Right lobe of liver (tissue), 6 donors: ENCODE measurements around the gene CNOT6. TPM values are rescaled to one million over a fixed set of nuclear protein-coding genes. Genes with fewer than 3 reads are reported as not detected.

Source experiments
- ATAC-seq, 4 donors: fragments of 200-7000 bp; cut with Tn5 transposase; one replicate each; pipeline ENCODE4 v1.9.1; 2020; ENCODE audit warnings: mild to moderate bottlenecking in 4 of 4, moderate library complexity in 4 of 4
- DNase-seq, 3 donors: peaks; one replicate each; pipeline ENCODE4 v3.0.0-alpha.2; 2020
- H3K27ac ChIP-seq, 3 donors: fragments of 200-600 bp; one replicate each; pipeline ENCODE4 v1.8.0; 2022
- H3K27me3 ChIP-seq, 2 donors: fragments of 200-600 bp; one replicate each; pipeline ENCODE4 v1.8.0; 2022
- H3K36me3 ChIP-seq, 4 donors: fragments of 200-600 bp; sonication (generic) in 1 of 4; one replicate each; pipeline versions ENCODE4 v1.5.1 to v1.8.0; 2017 to 2022; ENCODE audit warnings: control low read depth in 1 of 4
- H3K4me1 ChIP-seq, 4 donors: fragments of 200-600 bp; sonication (generic) in 1 of 4; one replicate each; pipeline versions ENCODE4 v1.5.1 to v1.8.0; 2017 to 2022; ENCODE audit warnings: control low read depth in 1 of 4
- H3K4me3 ChIP-seq, 3 donors: fragments of 200-600 bp; one replicate each; pipeline ENCODE4 v1.8.0; 2022
- H3K9me3 ChIP-seq, 4 donors: fragments of 200-600 bp; sonication (generic) in 1 of 4; one replicate each; pipeline versions ENCODE4 v1.5.1 to v1.8.0; 2017 to 2022; ENCODE audit warnings: control low read depth in 1 of 4
- CTCF ChIP-seq, 4 donors: fragments of 200-600 bp in 3 of 4; fragments of 450-650 bp in 1 of 4; IDR thresholded peaks; one replicate each; pipeline versions ENCODE4 v1.5.1 to v1.8.0; 2016 to 2022; ENCODE audit warnings: antibody characterized with exemption in 4 of 4, mild to moderate bottlenecking in 2 of 4
- POLR2A ChIP-seq: fragments of 450-650 bp; IDR thresholded peaks from one replicate; pipeline ENCODE4 v1.6.1; 2017; ENCODE audit warnings: antibody characterized with exemption, mild to moderate bottlenecking
- WGBS: methylation state at CpG from one replicate; pipeline ENCODE4 v1.1.6; 2018; ENCODE audit warnings: low coverage, low lambda C conversion rate; ENCODE audit not compliant: insufficient coverage; ENCODE audit errors: missing lambda C conversion rate; 5-methylcytosine and 5-hydroxymethylcytosine counted together
- intact Hi-C, 2 donors: fragments of 100-400 bp; cut with DNase I; formaldehyde crosslinking; loops; one replicate each; pipeline versions ENCODE4 v1.11.2 to v1.14.1; 2022
- total RNA-seq, 6 experiments: library from RNA; depleted of rRNA in 2 of 6; stranded (reverse); fragments of >200 nt in 2 of 6; fragmentation: NEBNext Ultra II Directional in 3 of 6; extraction: Animal tissue kit (Norgen Biotek cat#: 25700) in 3 of 6; gene quantifications; one replicate each; pipeline versions ENCODE4 v1.1.0 to v1.2.4, GENCODE V29; 2016 to 2023
- donor health status: DM: no; HTN: yes; CAD: no.
- donor health status: DM: no; HTN: no; CAD: no.
- donor health status: DM: no; HTN: no; CAD: no.
- donor health status: DM: no; HTN: yes; CAD: no.
- donor health status: DM: no; HTN: yes; CAD: no.

Gene CNOT6
- total RNA-seq, 6 experiments from 2014 or later, result 4.8 to 8.8 (median 5.3) TPM

GRCh38 chr5:180521101-180521500 is 26.9 kb downstream of the CNOT6 start:
- Histone ChIP-seq H3K4me1 (peaks cover 0 to 6% (median 0%) of the 10 kb centered on the region in 4 donors), H3K27me3 (no peaks in the 10 kb centered on the region), H3K9me3 (no peaks in the 10 kb centered on the region), H3K36me3 (no peaks in the 10 kb centered on the region), H3K4me3 (no peak overlapping the region), H3K27ac (no peak overlapping the region)
- no peak for DNase-seq
- ATAC-seq, result no peak
- TF ChIP-seq POLR2A, result no peak
- no peak for TF ChIP-seq CTCF (IDR thresholded peaks at IDR 0.05)
- intact Hi-C loops, result no loop called here
- 100% methylated on average over 3 of the region's 3 CpGs for WGBS

- TF ChIP-seq POLR2A, result no peak
- TF ChIP-seq CTCF (IDR thresholded peaks at IDR 0.05), result no peak
- intact Hi-C loops, result no loop called here
- 100% methylated on average over 1 of the region's 1 CpG for WGBS
Observed at GRCh38 chr5:180521591-180521990, 27.4 kb downstream of the CNOT6 start.

GRCh38 chr5:180522330-180522729 is 28.2 kb downstream of the CNOT6 start:
- no peaks in the 10 kb centered on the region for H3K27me3 ChIP-seq
- no peaks in the 10 kb centered on the region for H3K36me3 ChIP-seq
- peaks cover 0 to 6% (median 0%) of the 10 kb centered on the region in 4 donors for H3K4me1 ChIP-seq
- 72% methylated on average over 4 of the region's 5 CpGs for whole genome bisulfite sequencing
- DNase-seq, result no peak
- no peak for ATAC-seq
- TF ChIP-seq POLR2A (no peak), CTCF (IDR thresholded peaks at IDR 0.05) (no peak)
- no peaks in the 10 kb centered on the region for H3K9me3 ChIP-seq
- intact Hi-C loops, result no loop called here
- no peak overlapping the region for H3K4me3 ChIP-seq
- no peak overlapping the region for H3K27ac ChIP-seq

More at GRCh38 chr5:180521591-180521990, 27.4 kb downstream of the CNOT6 start:
- ATAC-seq (no peak), DNase-seq (no peak)
- H3K27ac ChIP-seq, result no peak overlapping the region
- peaks cover 0 to 6% (median 0%) of the 10 kb centered on the region in 4 donors for H3K4me1 ChIP-seq
- no peaks in the 10 kb centered on the region for H3K9me3 ChIP-seq
- H3K4me3 ChIP-seq, result no peak overlapping the region
- no peaks in the 10 kb centered on the region for H3K36me3 ChIP-seq
- no peaks in the 10 kb centered on the region for H3K27me3 ChIP-seq

- WGBS, result 76% methylated on average over 4 of the region's 4 CpGs
- Histone ChIP-seq H3K27me3 (no peaks in the 10 kb centered on the region), H3K27ac (no peak overlapping the region), H3K4me3 (no peak overlapping the region), H3K4me1 (peaks cover 0 to 6% (median 0%) of the 10 kb centered on the region in 4 donors), H3K9me3 (no peaks in the 10 kb centered on the region), H3K36me3 (no peaks in the 10 kb centered on the region)
- ATAC-seq, result no peak
- intact Hi-C loops, result no loop called here
- DNase-seq, result no peak
- no peak for TF ChIP-seq POLR2A
- TF ChIP-seq CTCF (IDR thresholded peaks at IDR 0.05), result no peak
Observed at GRCh38 chr5:180523629-180524466, 29.7 kb downstream of the CNOT6 start.
